AG09319 (cell line): ENCODE measurements around the gene SALL4.
A peak's percentile ranks its signal among the peaks of the same experiment; 100 is the strongest.
"Not testable (repeated sequence)": the region's sequence is repeated elsewhere in the genome, so short reads cannot be mapped to it uniquely, and the experiment has no call there.

ENCODE experiments used
- DNase-seq: peaks from one replicate; pipeline ENCODE4 v3.0.0-alpha.2; 2010; ENCODE audit warnings: low read depth; ENCODE audit errors: extremely low read depth
- CTCF ChIP-seq: IDR thresholded peaks from 2 replicates; pipeline ENCODE4 v1.5.1; 2011; ENCODE audit warnings: low read depth, mild to moderate bottlenecking, inconsistent platforms, low read length, moderate library complexity

Gene SALL4

GRCh38 chr20:51760905-51761546 lies 41.3 kb downstream of the SALL4 start:
- DNase-seq, result no peak
- no peak for TF ChIP-seq CTCF

GRCh38 chr20:51759769-51760510 lies 42.4 kb downstream of the SALL4 start:
- TF ChIP-seq CTCF, result no peak
- DNase-seq, result no peak

GRCh38 chr20:51758978-51759544 lies 43.3 kb downstream of the SALL4 start:
- no peak for DNase-seq

GRCh38 chr20:51757226-51757625 lies 45.1 kb downstream of the SALL4 start:
- no peak for TF ChIP-seq CTCF
- no peak for DNase-seq

More at GRCh38 chr20:51758978-51759544, 43.3 kb downstream of the SALL4 start:
- no peak for TF ChIP-seq CTCF

- TF ChIP-seq CTCF, result no peak
Measured at GRCh38 chr20:51756653-51757052, 45.7 kb downstream of the SALL4 start.

GRCh38 chr20:51753220-51753619 lies 49.1 kb downstream of the SALL4 start:
- DNase-seq, result not testable (repeated sequence)

More at GRCh38 chr20:51756653-51757052, 45.7 kb downstream of the SALL4 start:
- no peak for DNase-seq

GRCh38 chr20:51752343-51752951 lies 49.9 kb downstream of the SALL4 start:
- no peak for TF ChIP-seq CTCF

More at GRCh38 chr20:51752343-51752951, 49.9 kb downstream of the SALL4 start:
- DNase-seq, result peak; percentile 57
